ENCODE measurements around the gene EFL1. TPM values are rescaled to one million over a fixed set of nuclear protein-coding genes. Genes with fewer than 3 reads are reported as not detected.
"Not testable (repeated sequence)": the region's sequence is repeated elsewhere in the genome, so short reads cannot be mapped to it uniquely, and the experiment has no call there.

The EFL1 gene
- total and polyA plus RNA-seq, 2 donors (not counting 3 experiments of a cell fraction or from before 2014, with no cell fraction given): 6.6 to 21.9 TPM

DNA sequence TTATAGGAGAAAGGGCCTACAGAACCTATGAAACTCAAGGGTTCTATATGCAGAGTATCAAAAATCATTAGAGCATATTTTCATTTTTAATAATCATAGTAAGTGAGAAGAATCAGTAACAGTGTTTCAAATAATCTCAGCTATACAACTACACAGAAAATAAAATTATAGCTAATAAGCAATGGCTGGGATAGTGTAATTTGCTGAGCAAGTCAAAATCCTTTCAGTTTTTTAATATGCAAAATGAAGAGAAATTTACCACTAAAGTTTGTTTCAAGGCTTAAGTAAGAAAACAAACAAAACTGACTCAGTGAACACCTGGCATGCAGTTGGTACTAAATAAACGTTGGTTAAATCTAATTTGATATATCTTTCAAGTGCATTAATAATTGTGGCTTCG, 66.2 kb downstream of the EFL1 start:
- no peak for TF ChIP-seq EZH2 (IDR thresholded peaks at IDR 0.05; ENCODE audit: borderline replicate concordance, low read depth, low read length, severe bottlenecking)
- no peak for TF ChIP-seq JUN (IDR thresholded peaks at IDR 0.05; ENCODE audit: borderline replicate concordance, insufficient read depth, insufficient read length, low read depth)
- TF ChIP-seq, protein P1, sequence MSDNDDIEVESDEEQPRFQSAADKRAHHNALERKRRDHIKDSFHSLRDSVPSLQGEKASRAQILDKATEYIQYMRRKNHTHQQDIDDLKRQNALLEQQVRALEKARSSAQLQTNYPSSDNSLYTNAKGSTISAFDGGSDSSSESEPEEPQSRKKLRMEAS (IDR thresholded peaks at IDR 0.05; ENCODE audit: insufficient read depth, insufficient read length): no peak
- TF ChIP-seq POLR2AphosphoS5 (IDR thresholded peaks at IDR 0.05; ENCODE audit: insufficient read depth, low read depth, low read length): no peak
- TF ChIP-seq, protein P2, sequence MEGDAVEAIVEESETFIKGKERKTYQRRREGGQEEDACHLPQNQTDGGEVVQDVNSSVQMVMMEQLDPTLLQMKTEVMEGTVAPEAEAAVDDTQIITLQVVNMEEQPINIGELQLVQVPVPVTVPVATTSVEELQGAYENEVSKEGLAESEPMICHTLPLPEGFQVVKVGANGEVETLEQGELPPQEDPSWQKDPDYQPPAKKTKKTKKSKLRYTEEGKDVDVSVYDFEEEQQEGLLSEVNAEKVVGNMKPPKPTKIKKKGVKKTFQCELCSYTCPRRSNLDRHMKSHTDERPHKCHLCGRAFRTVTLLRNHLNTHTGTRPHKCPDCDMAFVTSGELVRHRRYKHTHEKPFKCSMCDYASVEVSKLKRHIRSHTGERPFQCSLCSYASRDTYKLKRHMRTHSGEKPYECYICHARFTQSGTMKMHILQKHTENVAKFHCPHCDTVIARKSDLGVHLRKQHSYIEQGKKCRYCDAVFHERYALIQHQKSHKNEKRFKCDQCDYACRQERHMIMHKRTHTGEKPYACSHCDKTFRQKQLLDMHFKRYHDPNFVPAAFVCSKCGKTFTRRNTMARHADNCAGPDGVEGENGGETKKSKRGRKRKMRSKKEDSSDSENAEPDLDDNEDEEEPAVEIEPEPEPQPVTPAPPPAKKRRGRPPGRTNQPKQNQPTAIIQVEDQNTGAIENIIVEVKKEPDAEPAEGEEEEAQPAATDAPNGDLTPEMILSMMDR (IDR thresholded peaks at IDR 0.05; ENCODE audit: extremely low read depth in 1 of 2, insufficient read depth in 1 of 2, low read depth in 1 of 2, low read length in 2 of 2): no peak
- no peak for TF ChIP-seq POLR2A (IDR thresholded peaks at IDR 0.05; ENCODE audit: low read depth, low read length)
- TF ChIP-seq GATA2 (IDR thresholded peaks at IDR 0.05; ENCODE audit: insufficient read depth, insufficient read length, low read depth, low read length): no peak
- no peak for TF ChIP-seq MYC (IDR thresholded peaks at IDR 0.05; ENCODE audit: low read depth, low read length)
- TF ChIP-seq FOS (IDR thresholded peaks at IDR 0.05; ENCODE audit: borderline replicate concordance, insufficient read depth, low read length): no peak
- POLR2A ChIA-PET: no interaction called here

DNA sequence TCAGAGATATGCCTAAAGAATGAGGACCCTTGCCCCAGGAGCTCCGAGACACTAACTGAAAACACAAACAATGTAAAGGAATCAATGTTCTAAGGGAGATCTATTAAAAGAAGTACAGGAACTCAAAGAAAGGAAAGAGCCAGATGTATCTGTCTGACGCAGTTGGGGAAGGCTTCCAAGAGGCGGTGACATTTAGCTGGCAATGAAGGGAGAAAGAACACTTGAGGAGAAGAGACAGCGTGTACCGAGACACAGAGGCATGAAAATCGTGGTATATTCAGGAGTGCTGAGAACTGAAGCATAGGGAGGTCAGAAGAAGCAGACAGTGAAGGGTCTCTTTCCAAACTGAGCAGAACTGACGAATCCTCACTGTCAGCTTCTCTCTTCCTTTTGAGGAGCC, 66.7 kb downstream of the EFL1 start:
- H3K27ac ChIP-seq (ENCODE audit: insufficient read depth, low read depth, low read length); BruUV-seq (replicated peaks); H3K27me3 ChIP-seq (ENCODE audit: control insufficient read depth in 2 of 2, insufficient read depth in 2 of 2, low read length in 2 of 2); DNase-seq (ENCODE audit: low read depth, low spot score); FAIRE-seq; H3K4me2 ChIP-seq (ENCODE audit: insufficient read depth, low read length); H2AFZ ChIP-seq (ENCODE audit: low read depth, low read length); H3K4me1 ChIP-seq (ENCODE audit: control insufficient read depth, extremely low read depth, insufficient read depth, low read length); H3K4me3 ChIP-seq (replicated peaks in 1 of 3; ENCODE audit: insufficient read depth in 1 of 3, low read depth in 1 of 3, low read length in 3 of 3); H3K9me1 ChIP-seq (replicated peaks; ENCODE audit: control insufficient read depth, extremely low read depth, insufficient read depth, low read length); H4K20me1 ChIP-seq (replicated peaks; ENCODE audit: control insufficient read depth, extremely low read depth, insufficient read depth, low read length); H3K9me3 ChIP-seq (replicated peaks; ENCODE audit: control insufficient read depth, insufficient read depth, low read length); H3K9ac ChIP-seq (replicated peaks; ENCODE audit: extremely low read depth, insufficient read depth, low read length); H3K79me2 ChIP-seq (ENCODE audit: control insufficient read depth, insufficient read depth, low read length); dilution Hi-C loops (cut with MboI; ENCODE audit: extremely low pct_ligation_motif_present, low sequenced_read_pairs); H3K36me3 ChIP-seq (ENCODE audit: control insufficient read depth in 2 of 2, extremely low read depth in 1 of 2, insufficient read depth in 2 of 2, low read length in 2 of 2): not testable (repeated sequence)
- ChIA-PET CTCF (interaction anchor here (1.4 to 3.8 kb wide), 2 partner anchors 48 to 86 kb away, joined by 3 to 60 read pairs; no protein-coding TSS in a partner anchor), POLR2A (interaction anchor here (0.6 kb wide), 1 partner anchor 54 kb away, joined by 3 read pairs; no protein-coding TSS in a partner anchor)
- intact Hi-C loops (cut with micrococcal nuclease): loop anchor here (5.0 kb wide), 1 partner anchor 259 kb away; no protein-coding TSS in a partner anchor

More for the DNA sequence above, 66.2 kb downstream of the EFL1 start:
- Histone ChIP-seq H3K4me1 (ENCODE audit: control insufficient read depth, extremely low read depth, insufficient read depth, low read length) (no peaks in the 10 kb centered on the region), H3K27ac (ENCODE audit: insufficient read depth, low read depth, low read length) (no peak overlapping the region), H3K9ac (replicated peaks; ENCODE audit: extremely low read depth, insufficient read depth, low read length) (no peak overlapping the region), H3K79me2 (ENCODE audit: control insufficient read depth, insufficient read depth, low read length) (no peaks in the 10 kb centered on the region), H3K27me3 (ENCODE audit: control insufficient read depth in 2 of 2, insufficient read depth in 2 of 2, low read length in 2 of 2) (no peaks in the 10 kb centered on the region), H3K4me2 (ENCODE audit: insufficient read depth, low read length) (no peak overlapping the region), H3K9me1 (replicated peaks; ENCODE audit: control insufficient read depth, extremely low read depth, insufficient read depth, low read length) (no peaks in the 10 kb centered on the region), H4K20me1 (replicated peaks; ENCODE audit: control insufficient read depth, extremely low read depth, insufficient read depth, low read length) (no peaks in the 10 kb centered on the region), H3K4me3 (replicated peaks in 1 of 3; ENCODE audit: insufficient read depth in 1 of 3, low read depth in 1 of 3, low read length in 3 of 3) (no peak overlapping the region), H3K9me3 (replicated peaks; ENCODE audit: control insufficient read depth, insufficient read depth, low read length) (no peaks in the 10 kb centered on the region), H3K36me3 (ENCODE audit: control insufficient read depth in 2 of 2, extremely low read depth in 1 of 2, insufficient read depth in 2 of 2, low read length in 2 of 2) (no peaks in the 10 kb centered on the region), H2AFZ (ENCODE audit: low read depth, low read length) (no peak overlapping the region)
- intact Hi-C loops (cut with micrococcal nuclease) (loop anchor here (5.0 kb wide), 1 partner anchor 259 kb away; no protein-coding TSS in a partner anchor), dilution Hi-C loops (cut with MboI; ENCODE audit: extremely low pct_ligation_motif_present, low sequenced_read_pairs) (no loop called here)
- DNase-seq (ENCODE audit: low read depth, low spot score) (no peak), FAIRE-seq (no peak)
- CTCF ChIA-PET: interaction anchor here (1.1 to 3.8 kb wide), 3 partner anchors 49 to 715 kb away, joined by 3 to 60 read pairs (median 4); no protein-coding TSS in a partner anchor
- BruUV-seq (replicated peaks): no TSS peak

DNA sequence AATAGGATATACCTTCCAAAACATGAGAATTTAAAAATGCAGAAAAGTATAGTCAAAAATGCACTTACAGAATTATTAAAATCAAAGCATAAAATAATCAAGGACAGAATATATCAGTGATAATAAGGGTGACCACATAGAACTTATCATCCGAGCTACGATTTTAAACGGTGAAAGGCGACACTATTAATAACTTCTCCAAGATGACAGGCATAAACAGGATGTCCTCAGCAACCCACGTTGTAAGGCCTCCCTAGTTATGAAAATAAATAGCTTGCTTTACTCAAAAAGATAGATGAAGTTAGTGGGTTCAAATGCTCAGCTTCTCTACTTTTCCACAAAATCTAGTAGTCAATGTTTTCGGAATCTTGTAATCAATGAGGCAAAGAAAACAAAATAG, 68.0 kb downstream of the EFL1 start:
- H3K9me3 ChIP-seq (replicated peaks; ENCODE audit: control insufficient read depth, insufficient read depth, low read length); H3K36me3 ChIP-seq (ENCODE audit: control insufficient read depth in 2 of 2, extremely low read depth in 1 of 2, insufficient read depth in 2 of 2, low read length in 2 of 2); H3K27me3 ChIP-seq (ENCODE audit: control insufficient read depth in 2 of 2, insufficient read depth in 2 of 2, low read length in 2 of 2); H4K20me1 ChIP-seq (replicated peaks; ENCODE audit: control insufficient read depth, extremely low read depth, insufficient read depth, low read length); POLR2A ChIA-PET; H3K79me2 ChIP-seq (ENCODE audit: control insufficient read depth, insufficient read depth, low read length); dilution Hi-C loops (cut with MboI; ENCODE audit: extremely low pct_ligation_motif_present, low sequenced_read_pairs); H3K9me1 ChIP-seq (replicated peaks; ENCODE audit: control insufficient read depth, extremely low read depth, insufficient read depth, low read length); intact Hi-C loops (cut with micrococcal nuclease); H3K4me1 ChIP-seq (ENCODE audit: control insufficient read depth, extremely low read depth, insufficient read depth, low read length); H3K4me3 ChIP-seq (replicated peaks in 1 of 3; ENCODE audit: insufficient read depth in 1 of 3, low read depth in 1 of 3, low read length in 3 of 3); DNase-seq (ENCODE audit: low read depth, low spot score); H3K9ac ChIP-seq (replicated peaks; ENCODE audit: extremely low read depth, insufficient read depth, low read length); H3K27ac ChIP-seq (ENCODE audit: insufficient read depth, low read depth, low read length); H3K4me2 ChIP-seq (ENCODE audit: insufficient read depth, low read length); BruUV-seq (replicated peaks); H2AFZ ChIP-seq (ENCODE audit: low read depth, low read length); FAIRE-seq: not testable (repeated sequence)
- CTCF ChIA-PET: interaction anchor here (3.8 kb wide), 1 partner anchor 85 kb away, joined by 60 read pairs; no protein-coding TSS in a partner anchor

Measured in endothelial cell of umbilical vein (primary cell).